ENCODE data around the gene KRT6A.
"Not testable (repeated sequence)": the region's sequence is repeated elsewhere in the genome, so short reads cannot be mapped to it uniquely, and the experiment has no call there.

KRT6A gene

DNA sequence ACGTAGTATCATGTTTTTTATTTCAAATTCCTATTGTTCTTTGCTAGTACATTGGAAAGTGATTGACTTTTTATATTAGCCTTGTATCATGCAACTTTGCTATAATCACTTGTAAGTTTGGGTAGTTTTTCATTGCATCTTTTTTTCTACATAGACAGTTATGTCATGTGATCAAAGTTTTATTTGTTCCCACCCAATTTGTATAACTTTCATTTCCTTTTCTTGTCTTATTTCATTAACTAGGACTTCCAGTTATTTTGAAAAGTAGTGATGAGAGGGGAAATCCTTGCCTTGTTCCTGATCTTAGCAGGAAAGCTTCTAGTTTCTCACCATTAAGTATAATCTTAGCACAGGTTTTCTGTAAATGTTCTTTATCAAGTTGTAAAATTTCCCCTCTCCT lies 9.8 kb upstream of the KRT6A start:
- DNase-seq (ENCODE audit: low spot score): no peak

DNA sequence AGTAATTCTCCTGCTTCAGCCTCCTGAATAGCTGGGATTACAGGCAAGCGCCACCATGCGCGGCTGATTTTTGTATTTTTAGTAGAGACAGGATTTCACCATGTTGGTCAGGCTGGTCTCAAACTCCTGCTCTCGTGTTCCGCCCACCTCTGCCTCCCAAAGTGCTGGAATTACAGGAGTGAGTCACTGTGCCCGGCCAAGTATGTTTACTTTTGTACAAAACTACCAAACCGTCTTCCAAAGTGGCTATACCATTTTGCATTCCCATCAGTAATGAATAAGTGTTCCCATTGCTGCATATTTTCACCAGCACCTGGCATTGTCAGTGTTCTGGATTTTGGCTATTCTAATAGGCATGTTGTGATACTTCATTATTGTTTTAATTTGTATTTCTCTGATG lies 8.4 kb upstream of the KRT6A start:
- DNase-seq (ENCODE audit: low spot score): no peak

DNA sequence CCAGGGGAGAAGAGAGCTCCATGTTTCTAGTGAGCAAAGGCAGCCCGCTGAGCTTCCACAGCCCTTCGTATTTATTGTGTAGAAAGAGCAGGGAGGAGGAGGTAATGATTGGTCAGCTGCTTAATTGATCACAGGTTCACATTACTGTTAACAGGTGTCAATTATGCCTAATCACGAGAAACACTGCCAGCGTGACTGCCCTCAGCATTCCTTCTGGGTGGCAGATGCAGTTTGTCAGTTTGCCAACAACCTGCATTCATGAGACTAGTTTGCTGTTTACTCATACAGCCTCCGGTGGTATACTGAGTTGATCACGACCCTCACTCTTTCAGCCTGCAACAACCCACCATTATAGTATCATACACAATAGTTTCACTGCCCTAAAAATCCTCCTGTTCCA lies 7.5 kb upstream of the KRT6A start:
- not testable (repeated sequence) for DNase-seq (ENCODE audit: low spot score)

DNA sequence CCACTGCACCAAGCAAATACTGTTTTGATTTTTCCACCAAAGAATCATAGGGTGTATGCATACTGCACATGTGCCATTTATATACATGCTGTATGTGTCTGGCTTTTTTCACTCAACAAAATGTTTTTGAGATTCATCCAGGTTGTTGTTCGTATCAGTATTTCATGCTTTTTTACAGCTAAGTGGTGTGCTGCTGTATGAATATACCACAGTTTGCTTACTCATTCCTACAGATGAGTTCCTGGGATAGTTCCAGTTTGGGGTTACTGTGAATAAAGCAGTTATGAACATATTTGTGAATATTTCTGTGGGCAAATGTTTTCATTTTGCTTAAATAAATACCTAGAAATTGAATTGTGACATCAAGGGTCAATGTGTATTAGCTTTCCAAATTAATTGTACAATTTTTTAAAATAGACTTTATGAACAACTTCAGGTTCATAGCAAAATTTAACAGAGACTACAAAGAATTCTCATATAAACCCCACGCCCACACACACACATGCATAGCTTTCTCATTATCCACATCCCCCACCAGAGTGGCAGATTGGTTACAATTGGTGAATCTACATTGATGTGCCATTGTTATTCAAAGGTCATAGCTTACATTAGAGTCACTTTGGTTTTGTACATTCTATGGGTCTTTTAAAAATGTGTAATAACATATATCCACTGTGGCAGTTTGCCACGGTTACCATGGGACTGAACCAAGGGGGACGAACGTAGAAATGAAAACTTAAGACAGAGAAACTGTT lies 6.9 kb upstream of the KRT6A start:
- DNase-seq (ENCODE audit: low spot score): no peak

DNA sequence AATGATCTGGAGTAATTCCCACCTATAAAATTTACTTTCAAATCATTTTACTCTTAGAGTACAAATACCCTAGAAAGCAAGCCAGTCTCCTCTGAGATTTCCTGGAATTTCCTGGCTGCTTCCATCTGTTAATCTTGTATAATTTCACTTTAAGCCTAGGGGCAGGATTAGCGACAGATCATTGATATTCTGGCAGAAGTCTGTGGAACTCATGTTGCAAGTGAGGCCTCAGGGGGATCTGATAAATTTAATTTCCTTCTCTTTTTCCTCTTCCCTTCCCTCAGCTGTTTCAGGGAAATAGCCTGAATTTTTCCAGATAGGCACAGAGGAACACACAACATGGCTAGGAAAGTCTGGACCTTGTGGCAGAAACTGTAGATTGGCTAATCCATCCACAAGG lies 5.9 kb upstream of the KRT6A start:
- no peak for DNase-seq (ENCODE audit: low spot score)

DNA sequence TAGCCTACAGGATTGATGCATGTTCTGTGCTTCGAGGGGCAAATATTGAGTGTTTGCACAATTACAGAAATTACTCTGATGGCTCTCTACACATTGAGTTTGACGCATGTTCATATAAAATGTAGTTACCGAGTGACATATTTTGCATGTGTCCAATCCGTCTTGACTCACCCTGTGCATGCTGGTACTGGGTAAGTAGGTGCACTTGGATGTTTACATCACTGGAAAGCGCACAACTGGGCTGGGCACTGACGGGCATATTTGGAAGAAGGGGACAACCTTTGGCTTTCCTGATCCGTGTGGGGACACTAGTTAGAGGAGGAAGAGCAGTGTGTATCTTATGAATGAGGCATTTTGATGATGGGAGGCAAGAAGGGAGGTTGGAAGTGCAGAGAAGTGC lies 4.9 kb upstream of the KRT6A start:
- DNase-seq (ENCODE audit: low spot score): no peak

DNA sequence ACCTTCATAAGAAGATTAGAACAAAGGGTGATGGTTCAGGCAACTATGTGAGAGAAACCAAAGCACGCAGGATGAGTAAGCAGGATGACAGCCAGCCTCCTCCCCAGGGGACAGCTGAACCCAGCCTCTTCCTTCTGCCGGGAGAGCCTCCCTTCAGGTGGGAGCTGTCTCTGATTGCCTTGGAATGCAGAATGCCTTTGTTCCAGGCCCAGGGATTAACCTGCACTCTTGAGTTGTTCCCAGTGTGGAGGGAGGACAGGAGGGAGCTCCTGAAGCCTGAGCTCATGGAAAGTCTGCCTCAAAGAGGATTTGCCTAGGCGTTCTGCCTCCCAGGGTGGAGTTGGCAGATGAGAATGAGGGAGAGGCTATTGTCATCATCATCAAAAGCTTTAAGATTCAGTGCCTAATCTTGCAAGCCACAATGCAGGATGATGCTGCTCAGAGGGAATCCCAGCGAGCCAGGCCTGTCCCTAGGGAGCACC lies 3.6 kb upstream of the KRT6A start:
- DNase-seq (ENCODE audit: low spot score): no peak

DNA sequence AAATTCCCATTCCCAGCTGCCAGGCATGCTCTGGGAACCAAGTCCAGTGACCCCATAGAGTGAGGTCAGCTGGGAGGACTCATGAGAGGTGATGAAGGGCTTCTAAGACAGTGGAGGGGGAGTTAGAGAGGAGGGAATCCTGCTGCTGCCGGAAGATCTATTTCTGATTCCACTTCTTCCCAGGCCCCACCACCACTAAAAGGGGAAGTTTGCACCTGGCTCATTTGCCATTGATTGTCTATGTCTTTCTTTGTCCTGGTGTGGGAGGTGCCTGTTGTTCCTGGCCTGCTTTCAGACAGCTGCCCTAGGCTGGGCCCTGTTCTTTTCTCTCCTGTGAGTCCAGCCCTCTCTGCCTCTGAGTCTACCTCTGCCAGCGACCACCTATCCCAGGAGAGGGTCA lies 3.0 kb upstream of the KRT6A start:
- DNase-seq (ENCODE audit: low spot score): no peak

DNA sequence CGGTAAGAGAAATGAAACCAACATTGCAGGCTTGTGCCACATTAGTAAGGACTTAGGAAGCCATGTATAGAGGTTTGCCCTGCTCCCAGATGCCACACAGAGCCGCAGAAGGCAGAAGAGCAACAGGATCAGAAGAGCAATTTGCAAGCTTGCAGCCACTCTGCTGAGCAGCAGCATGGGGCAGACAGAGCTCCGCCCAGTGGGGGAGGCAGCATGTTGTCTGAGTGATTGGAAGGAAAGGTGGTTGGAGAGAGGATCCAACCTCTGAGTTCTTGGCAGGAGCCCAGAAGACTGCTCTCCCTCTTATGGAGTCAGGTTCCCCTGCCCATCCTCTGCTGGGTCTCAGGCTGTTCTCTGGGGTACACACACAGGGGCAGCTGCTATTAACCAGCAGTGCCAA lies 2.3 kb upstream of the KRT6A start:
- no peak for DNase-seq (ENCODE audit: low spot score)

DNA sequence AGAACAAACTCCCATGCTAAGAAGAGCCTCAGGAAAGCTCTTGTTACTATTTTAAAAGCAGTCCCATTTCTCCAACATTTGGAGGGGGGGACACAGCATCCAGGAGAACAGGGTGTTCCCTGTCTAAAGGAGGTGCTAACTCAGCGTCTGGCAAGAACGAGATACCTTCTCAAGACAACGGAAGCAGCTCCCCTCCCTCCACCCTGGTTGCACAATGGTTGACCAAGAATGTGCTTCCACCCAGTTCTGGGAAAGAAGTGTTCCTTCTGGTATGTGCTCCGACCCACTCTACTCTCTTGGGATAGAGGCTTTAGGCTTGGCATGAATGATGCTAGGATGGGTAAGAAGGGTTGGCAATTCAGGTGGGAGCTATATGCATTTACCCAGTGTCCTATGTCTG lies 1.5 kb upstream of the KRT6A start:
- DNase-seq (ENCODE audit: low spot score): no peak

DNA sequence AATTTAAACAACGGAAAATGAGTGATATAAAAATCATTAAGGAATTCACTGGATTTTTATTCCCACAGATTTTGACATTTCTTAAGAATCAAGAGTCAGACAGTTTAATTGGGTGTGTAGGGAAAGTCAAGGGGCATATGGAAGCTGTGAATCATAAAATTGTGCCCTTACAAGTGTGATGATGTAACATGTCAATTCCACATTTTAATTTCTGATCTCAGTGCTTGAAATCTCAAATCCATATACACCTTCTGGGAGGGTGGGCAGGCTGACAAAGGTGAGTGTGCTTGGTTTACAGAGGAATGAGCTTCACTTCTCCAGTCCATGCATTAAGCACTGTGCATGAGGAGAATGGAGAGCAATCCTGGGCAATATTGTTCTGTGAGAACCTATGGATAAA lies 1.0 kb upstream of the KRT6A start:
- no peak for DNase-seq (ENCODE audit: low spot score)

DNA sequence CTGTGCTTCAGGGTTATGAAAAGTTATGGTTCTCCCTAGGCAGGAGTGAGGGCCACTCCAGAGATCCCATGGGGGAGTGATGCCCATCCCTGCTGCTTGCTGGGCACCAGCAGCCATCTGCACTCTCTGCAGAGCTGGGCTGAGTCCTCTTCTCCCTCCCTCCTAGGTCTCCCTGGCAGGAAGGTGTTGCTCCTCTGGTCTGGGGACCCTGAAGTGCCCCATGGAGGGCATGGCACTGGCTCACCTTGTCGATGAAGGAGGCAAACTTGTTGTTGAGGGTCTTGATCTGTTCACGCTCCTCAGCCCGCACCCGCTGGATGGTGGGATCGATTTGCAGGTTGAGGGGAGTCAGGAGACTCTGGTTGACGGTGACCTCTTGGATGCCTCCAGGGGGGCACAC lies 652 bp downstream of the KRT6A start:
- DNase-seq (ENCODE audit: low spot score): not testable (repeated sequence)

DNA sequence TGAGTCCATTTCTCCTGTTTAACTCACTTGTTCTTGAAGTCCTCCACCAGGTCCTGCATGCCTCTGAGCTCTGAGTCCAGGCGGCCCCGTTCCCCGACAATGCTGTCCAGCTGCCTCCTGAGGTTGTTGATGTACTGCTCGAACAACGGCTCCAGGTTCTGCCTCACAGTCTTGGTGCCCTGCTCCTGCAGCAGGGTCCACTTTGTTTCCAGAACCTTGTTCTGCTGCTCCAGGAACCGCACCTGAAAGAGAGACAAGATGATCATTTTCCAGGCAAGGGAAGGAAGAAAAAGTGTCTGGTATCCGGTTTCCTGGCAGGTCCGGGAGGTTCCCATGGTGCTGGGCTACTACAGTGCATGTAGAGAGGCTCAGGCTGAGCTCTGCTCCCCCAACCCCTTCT lies 1.6 kb downstream of the KRT6A start:
- DNase-seq (ENCODE audit: low spot score): not testable (repeated sequence)

DNA sequence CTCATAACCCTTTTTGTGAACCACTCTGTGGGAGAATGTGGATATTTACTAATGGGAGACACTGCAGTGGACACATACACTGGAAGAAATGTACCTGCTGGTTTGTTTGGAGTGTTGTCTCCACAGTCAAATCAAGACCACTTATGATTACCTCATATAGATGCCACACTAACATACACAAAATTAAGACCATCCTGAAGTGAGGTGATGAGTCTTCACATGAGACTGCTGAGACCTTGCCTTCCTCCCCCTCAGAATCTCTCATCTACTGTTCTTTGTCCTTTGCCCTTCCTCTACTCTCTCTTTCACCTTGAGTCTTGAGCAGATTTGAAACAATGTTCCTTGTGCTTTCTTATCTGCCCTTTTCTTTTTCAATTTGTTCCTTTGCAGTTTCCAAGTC lies 4.3 kb downstream of the KRT6A start:
- DNase-seq (ENCODE audit: low spot score): no peak

DNA sequence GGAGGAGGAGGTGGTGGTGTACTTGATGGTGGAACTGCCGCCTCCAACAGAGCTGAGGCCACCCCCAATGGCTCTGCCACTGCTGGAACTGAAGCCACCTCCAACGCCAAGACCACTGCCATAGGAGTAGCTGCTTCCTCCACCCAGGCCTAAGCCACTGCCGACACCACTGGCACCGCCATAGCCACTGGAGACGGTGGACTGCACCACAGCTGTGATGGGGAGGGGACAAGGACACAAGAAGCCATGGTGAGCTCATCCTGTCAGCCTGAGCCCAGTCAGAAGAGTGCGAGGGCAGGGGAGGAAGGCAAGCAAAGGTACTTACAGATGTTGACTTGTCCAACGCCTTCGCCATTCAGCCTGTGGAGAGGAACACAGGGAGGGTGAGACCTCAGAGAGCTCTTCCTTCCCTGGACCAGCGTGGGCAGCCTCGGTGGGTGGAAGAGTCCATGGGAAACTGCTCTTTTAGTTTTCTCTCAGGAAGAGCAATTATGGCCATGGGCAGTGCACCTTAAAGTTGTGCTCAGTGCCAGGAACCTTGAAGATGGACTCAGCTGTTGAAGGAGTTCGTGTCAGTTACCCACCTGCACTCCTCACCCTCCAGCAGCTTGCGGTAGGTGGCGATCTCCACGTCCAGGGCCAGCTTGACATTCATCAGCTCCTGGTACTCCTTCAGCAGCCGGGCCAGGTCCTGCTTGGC lies 5.2 kb downstream of the KRT6A start:
- not testable (repeated sequence) for DNase-seq (ENCODE audit: low spot score)

DNA sequence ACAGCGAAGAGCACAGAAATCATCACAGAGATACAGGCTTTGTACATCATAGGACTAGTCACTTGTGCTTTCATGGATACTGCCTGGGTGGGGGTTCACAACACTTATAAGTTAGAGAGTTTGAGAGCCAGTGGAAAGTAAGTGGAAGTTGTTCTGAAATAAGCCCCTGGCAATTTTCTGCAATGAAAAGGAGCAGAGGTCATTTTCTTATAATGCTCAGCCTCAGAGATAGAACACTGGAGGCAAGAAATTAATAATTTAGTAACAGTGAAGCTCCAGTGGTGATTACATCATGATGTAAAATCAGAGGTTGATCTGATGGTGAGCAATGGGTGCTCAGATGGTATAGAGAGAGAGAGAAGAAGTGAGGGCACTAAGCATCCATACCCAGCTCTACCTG lies 5.8 kb downstream of the KRT6A start:
- no peak for DNase-seq (ENCODE audit: low spot score)

DNA sequence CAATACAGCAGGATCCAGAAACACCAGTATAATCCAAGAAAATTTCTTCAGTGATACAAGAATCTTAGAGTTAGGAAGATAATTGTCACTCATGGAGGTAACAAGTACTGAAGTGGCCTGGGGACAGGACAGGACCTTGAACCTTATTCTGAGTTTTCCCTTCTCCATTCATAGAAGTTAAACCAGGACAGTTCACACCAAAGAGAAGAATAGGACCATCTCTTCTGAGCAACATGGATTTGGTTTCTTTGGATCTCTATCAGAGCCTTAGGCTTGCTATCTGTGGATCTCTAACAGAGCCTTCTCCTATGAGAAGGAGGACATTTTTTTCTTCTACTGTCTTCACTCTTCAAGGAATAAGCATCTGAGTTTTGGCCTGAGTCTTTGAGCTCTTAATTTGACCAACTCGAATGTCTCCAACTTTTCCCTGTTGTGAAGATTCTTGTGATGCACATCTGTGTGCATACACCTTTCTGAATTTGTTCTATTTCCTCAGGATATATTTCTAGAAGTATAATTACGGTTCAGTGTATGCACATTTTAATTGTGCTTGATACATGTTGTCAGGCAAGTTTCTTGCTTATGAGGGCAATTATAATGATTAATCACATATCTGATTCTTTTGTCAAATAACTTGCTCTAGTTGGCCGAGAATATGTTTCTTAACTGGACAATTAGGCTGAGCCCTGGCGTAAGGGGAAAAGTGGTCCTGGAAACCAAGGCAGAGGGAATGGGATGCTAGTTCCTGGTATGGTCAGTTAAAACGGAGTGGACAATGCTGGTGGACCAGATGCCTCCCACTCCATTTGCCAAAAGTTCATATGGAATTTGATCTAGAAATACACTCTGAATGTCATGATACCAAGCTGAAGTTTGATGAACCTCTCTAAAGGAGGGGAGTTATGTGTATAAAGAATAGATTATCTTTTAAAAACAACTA lies 6.6 kb downstream of the KRT6A start:
- no peak for DNase-seq (ENCODE audit: low spot score)

DNA sequence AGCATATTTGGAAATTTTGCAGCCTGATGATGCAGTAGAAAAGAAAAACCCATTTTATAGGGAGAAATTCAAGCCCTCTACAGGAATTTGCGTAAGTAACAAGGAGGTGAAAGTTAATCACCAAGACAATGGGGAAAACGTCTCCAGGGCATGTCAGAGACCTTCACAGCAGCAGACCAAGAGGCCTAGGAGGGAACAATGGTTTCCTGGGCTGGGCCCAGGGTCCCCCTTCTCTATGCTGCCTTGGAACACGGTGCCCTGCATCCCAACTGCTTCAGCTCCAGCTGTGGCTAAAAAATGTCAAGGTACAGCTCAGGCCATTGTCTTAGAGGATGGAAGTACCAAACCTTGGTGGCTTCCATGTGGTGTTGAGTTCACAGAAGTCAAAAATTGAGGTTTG lies 13.0 kb downstream of the KRT6A start:
- no peak for DNase-seq (ENCODE audit: low spot score)

DNA sequence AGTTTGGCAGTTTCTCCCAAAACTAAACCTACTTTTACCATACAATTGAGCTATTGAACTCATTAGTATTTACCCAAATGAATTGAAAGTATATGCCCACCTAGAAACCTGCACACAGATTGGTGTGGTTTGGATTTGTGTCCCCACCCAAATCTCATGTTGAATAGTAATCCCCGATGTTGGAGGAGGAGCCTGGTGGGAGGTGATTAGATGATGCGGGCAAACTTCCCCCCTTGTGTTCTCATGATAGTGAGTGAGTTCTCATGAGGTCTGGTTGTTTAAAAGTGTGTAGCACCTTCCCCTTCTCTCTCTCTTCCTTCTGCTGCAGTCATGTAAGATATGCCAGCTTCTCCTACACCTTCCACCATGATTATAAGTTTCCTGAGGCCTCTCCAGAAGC lies 15.4 kb downstream of the KRT6A start:
- DNase-seq (ENCODE audit: low spot score): no peak

DNA sequence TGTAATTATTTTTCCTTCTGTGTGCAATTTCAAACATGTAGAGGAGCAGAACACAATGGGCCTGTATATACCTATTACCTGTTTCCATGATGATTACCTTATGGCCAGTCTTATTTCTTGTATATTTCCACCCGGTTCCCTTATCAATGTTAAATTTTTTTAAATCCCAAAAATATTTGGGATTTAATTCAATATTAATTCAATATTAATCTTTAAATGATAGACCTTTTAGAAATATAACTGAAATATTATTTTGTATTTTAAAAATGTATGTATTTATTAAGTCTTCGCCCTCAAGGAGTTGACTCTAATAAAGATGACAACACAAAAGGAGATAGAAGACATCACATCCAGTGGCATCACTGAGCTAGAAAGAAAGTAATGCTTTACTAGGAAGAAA lies 18.8 kb downstream of the KRT6A start:
- DNase-seq (ENCODE audit: low spot score): no peak

DNA sequence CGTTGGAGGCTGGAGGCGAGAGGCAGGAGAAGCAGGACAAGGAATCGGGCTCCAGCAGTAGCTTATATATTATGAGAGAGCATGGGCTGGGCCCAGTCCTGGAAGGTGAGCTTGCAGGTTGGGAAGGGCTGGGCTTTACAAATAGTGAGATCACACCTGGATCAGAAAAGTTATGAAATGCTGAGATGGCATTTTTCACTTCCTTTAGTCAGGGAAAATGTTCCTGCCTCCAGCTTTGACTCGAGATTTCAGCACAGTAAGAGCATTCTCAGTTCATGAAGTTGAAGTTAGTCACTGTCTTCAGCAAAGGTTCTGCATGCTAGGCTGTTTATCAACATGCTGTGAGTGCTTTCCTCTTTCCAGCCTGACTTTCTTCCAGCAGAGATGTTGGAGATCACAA lies 19.3 kb downstream of the KRT6A start, which contains the start of gene KRT6C:
Gene KRT6C (minus strand): TSS at position 38 of the 400 bp plus-strand sequence. CDS start 68 bp downstream, outside the sequence.
- DNase-seq (ENCODE audit: low spot score): no peak

DNA sequence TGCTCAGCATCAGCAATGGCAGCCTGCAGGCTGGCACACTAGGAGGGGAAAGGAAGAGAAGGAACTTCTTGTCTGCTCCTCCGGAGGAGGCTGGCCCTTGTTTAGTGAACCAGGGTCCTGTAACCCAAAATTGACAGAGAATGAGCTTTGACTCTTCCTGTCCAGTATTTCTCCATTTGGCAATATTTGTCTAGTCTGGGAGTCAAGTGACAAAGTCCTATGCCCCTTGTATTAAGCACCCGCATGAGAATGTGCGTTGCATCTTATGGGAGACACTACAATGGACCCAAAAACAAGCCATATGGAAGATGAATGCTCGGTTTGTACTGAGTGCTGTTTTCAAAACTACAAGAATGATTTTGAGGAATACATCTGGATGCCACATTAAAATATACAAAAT lies 23.2 kb downstream of the KRT6A start:
- no peak for DNase-seq (ENCODE audit: low spot score)

DNA sequence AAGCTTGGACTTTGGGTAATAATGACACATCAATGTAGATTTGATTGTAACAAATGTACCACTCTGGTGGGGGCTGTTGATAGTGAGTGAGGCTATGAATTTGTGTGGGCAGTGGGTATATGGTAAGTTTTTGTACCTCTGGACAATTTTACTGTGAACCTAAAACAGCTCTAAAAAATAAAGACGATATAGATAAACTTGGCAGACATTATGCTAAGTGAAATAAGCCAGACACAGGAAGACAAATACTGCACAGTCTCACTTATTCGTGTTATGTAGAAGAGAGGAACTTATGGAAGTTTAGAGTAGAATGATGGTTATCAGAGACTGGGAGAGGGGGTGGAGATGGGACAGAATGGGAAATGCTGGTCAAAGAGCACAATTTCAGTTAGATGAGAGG lies 28.2 kb downstream of the KRT6A start:
- DNase-seq (ENCODE audit: low spot score): no peak

All from CD4-positive, alpha-beta T cell treated with Interleukin-2 at 100 ng/mL for 4 hours (primary cell).